Stomach smooth muscle (tissue), 2 donors: ENCODE results near the gene ZNF541.
"Not testable (repeated sequence)": the region's sequence is repeated elsewhere in the genome, so short reads cannot be mapped to it uniquely, and the experiment has no call there.

ENCODE experiments used
- H3K27ac ChIP-seq: one replicate; pipeline ENCODE4 v1.7.0; 2013; ENCODE audit warnings: mild to moderate bottlenecking, low read length, inconsistent platforms
- H3K27me3 ChIP-seq, 2 donors: one replicate each; pipeline ENCODE4 v1.7.0; 2013; ENCODE audit warnings: low read length in 2 of 2; ENCODE audit not compliant: insufficient read depth in 2 of 2, control insufficient read depth in 1 of 2
- H3K36me3 ChIP-seq, 2 donors: one replicate each; pipeline ENCODE4 v1.7.0; 2013; ENCODE audit warnings: low read length in 2 of 2; ENCODE audit not compliant: control insufficient read depth in 2 of 2, insufficient read depth in 2 of 2
- H3K4me1 ChIP-seq: one replicate; pipeline ENCODE4 v1.7.0; 2013; ENCODE audit warnings: low read length; ENCODE audit not compliant: control insufficient read depth, insufficient read depth
- H3K4me3 ChIP-seq, 2 donors: one replicate each; pipeline ENCODE4 v1.7.0; 2013; ENCODE audit warnings: low read length in 2 of 2
- H3K9ac ChIP-seq, 2 donors: one replicate each; pipeline ENCODE4 v1.7.0; 2013; ENCODE audit warnings: low read length in 2 of 2, mild to moderate bottlenecking in 1 of 2
- H3K9me3 ChIP-seq, 2 donors: one replicate each; pipeline ENCODE4 v1.7.0; 2013; ENCODE audit warnings: low read length in 2 of 2; ENCODE audit not compliant: control insufficient read depth in 2 of 2
- donor health status: healthy.
- donor health status: Pancreatic carcinoma.

ZNF541 gene

GRCh38 chr19:47595944-47596343 is 23.0 kb upstream of the ZNF541 start:
- H3K4me1 ChIP-seq = peaks cover 19% of the 10 kb centered on the region
- H3K9ac ChIP-seq = no peak overlapping the region
- no peak overlapping the region for H3K4me3 ChIP-seq
- H3K27ac ChIP-seq = no peak overlapping the region
- no peaks in the 10 kb centered on the region for H3K27me3 ChIP-seq
- no peaks in the 10 kb centered on the region for H3K9me3 ChIP-seq
- H3K36me3 ChIP-seq = no peaks in the 10 kb centered on the region

- no peaks in the 10 kb centered on the region for H3K36me3 ChIP-seq
- H3K27ac ChIP-seq = no peak overlapping the region
- H3K4me3 ChIP-seq = no peak overlapping the region
- no peaks in the 10 kb centered on the region for H3K27me3 ChIP-seq
- H3K4me1 ChIP-seq = peaks cover 8% of the 10 kb centered on the region
- H3K9me3 ChIP-seq = no peaks in the 10 kb centered on the region
- no peak overlapping the region for H3K9ac ChIP-seq
These were observed 20.9 kb upstream of the ZNF541 start for GRCh38 chr19:47593860-47594259.

GRCh38 chr19:47589824-47590223 is 16.9 kb upstream of the ZNF541 start:
- Histone ChIP-seq H3K4me1 (no peaks in the 10 kb centered on the region), H3K4me3 (no peak overlapping the region), H3K27me3 (no peaks in the 10 kb centered on the region), H3K27ac (peak overlapping the region; percentile 2), H3K36me3 (no peaks in the 10 kb centered on the region), H3K9ac (no peak overlapping the region), H3K9me3 (peaks cover 6 to 7% of the 10 kb centered on the region in 2 donors)

- Histone ChIP-seq H3K9ac (no peak overlapping the region), H3K9me3 (peaks cover 6 to 7% of the 10 kb centered on the region in 2 donors)
These were observed 14.3 kb upstream of the ZNF541 start for GRCh38 chr19:47587295-47587694.

GRCh38 chr19:47583161-47583560 is 10.2 kb upstream of the ZNF541 start:
- not testable (repeated sequence) for H3K27me3 ChIP-seq, H3K36me3 ChIP-seq, H3K9ac ChIP-seq, H3K9me3 ChIP-seq, H3K27ac ChIP-seq, H3K4me3 ChIP-seq, H3K4me1 ChIP-seq

More at GRCh38 chr19:47587295-47587694, 14.3 kb upstream of the ZNF541 start:
- Histone ChIP-seq H3K36me3 (no peaks in the 10 kb centered on the region), H3K4me3 (no peak overlapping the region), H3K4me1 (no peaks in the 10 kb centered on the region), H3K27ac (no peak overlapping the region), H3K27me3 (no peaks in the 10 kb centered on the region)

GRCh38 chr19:47582320-47582909 is 9.5 kb upstream of the ZNF541 start:
- no peak overlapping the region for H3K4me3 ChIP-seq
- H3K9me3 ChIP-seq = peaks cover 6 to 7% of the 10 kb centered on the region in 2 donors
- H3K9ac ChIP-seq = no peak overlapping the region
- H3K27me3 ChIP-seq = no peaks in the 10 kb centered on the region
- no peaks in the 10 kb centered on the region for H3K36me3 ChIP-seq
- H3K4me1 ChIP-seq = no peaks in the 10 kb centered on the region
- no peak overlapping the region for H3K27ac ChIP-seq

GRCh38 chr19:47581605-47582319 is 8.8 kb upstream of the ZNF541 start:
- Histone ChIP-seq H3K9me3 (peaks cover 6 to 7% of the 10 kb centered on the region in 2 donors), H3K4me1 (no peaks in the 10 kb centered on the region), H3K27me3 (no peaks in the 10 kb centered on the region), H3K9ac (no peak overlapping the region), H3K27ac (no peak overlapping the region), H3K4me3 (no peak overlapping the region), H3K36me3 (no peaks in the 10 kb centered on the region)

GRCh38 chr19:47580397-47580796 is 7.4 kb upstream of the ZNF541 start:
- no peaks in the 10 kb centered on the region for H3K27me3 ChIP-seq
- H3K4me3 ChIP-seq = no peak overlapping the region
- no peak overlapping the region for H3K27ac ChIP-seq

GRCh38 chr19:47572635-47573034 is 313 bp downstream of the ZNF541 start:
- no peaks in the 10 kb centered on the region for H3K27me3 ChIP-seq
- no peak overlapping the region for H3K9ac ChIP-seq
- no peak overlapping the region for H3K27ac ChIP-seq
- peaks cover 4% of the 10 kb centered on the region for H3K4me1 ChIP-seq
- no peak overlapping the region for H3K4me3 ChIP-seq
- H3K9me3 ChIP-seq = no peaks in the 10 kb centered on the region
- no peaks in the 10 kb centered on the region for H3K36me3 ChIP-seq

More at GRCh38 chr19:47580397-47580796, 7.4 kb upstream of the ZNF541 start:
- Histone ChIP-seq H3K4me1 (no peaks in the 10 kb centered on the region), H3K36me3 (no peaks in the 10 kb centered on the region), H3K9ac (no peak overlapping the region), H3K9me3 (no peaks in the 10 kb centered on the region)

- Histone ChIP-seq H3K9ac (no peak overlapping the region), H3K4me3 (no peak overlapping the region), H3K27me3 (no peaks in the 10 kb centered on the region), H3K9me3 (no peaks in the 10 kb centered on the region), H3K36me3 (no peaks in the 10 kb centered on the region), H3K4me1 (peaks cover 4% of the 10 kb centered on the region), H3K27ac (no peak overlapping the region)
These were observed 3.6 kb downstream of the ZNF541 start for GRCh38 chr19:47569331-47569730.

GRCh38 chr19:47564081-47564480 is 8.9 kb downstream of the ZNF541 start:
- Histone ChIP-seq H3K36me3 (no peaks in the 10 kb centered on the region), H3K9me3 (no peaks in the 10 kb centered on the region), H3K4me1 (no peaks in the 10 kb centered on the region), H3K27me3 (no peaks in the 10 kb centered on the region), H3K27ac (no peak overlapping the region), H3K9ac (no peak overlapping the region), H3K4me3 (no peak overlapping the region)
